GM10248 (cell line): ENCODE data around the gene PIK3AP1.
"Not testable (repeated sequence)": the region's sequence is repeated elsewhere in the genome, so short reads cannot be mapped to it uniquely, and the experiment has no call there.

ENCODE experiments used
- CTCF ChIA-PET: fragments of 300-600 bp; sonication (Branson Sonifier 250); formaldehyde crosslinking; extraction: SDS; loops from one replicate; lab custom pipeline; 2021; ENCODE audit warnings: antibody characterized with exemption; lab: Yijun Ruan, JAX
- POLR2A ChIA-PET: fragments of 350-650 bp; sonication (Branson Sonifier 250); formaldehyde crosslinking; extraction: SDS; loops from one replicate; lab custom pipeline; 2020; ENCODE audit warnings: antibody characterized with exemption; lab: Yijun Ruan, JAX
- DNase-seq: peaks from one replicate; pipeline ENCODE4 v3.0.0; 2012; ENCODE audit errors: extremely low spot score
- CTCF ChIP-seq: IDR thresholded peaks from 2 replicates; pipeline ENCODE4 v1.5.1; 2012; ENCODE audit warnings: mild to moderate bottlenecking, low read depth; ENCODE audit errors: extremely low read depth, missing control alignments, control extremely low read depth

The PIK3AP1 gene

GRCh38 chr10:96745950-96746349 lies 25.6 kb upstream of the PIK3AP1 start:
- TF ChIP-seq CTCF: no peak
- DNase-seq: no peak
- POLR2A ChIA-PET: no interaction called here
- CTCF ChIA-PET: interaction anchor here (1.2 to 1.7 kb wide), 2 partner anchors 18 to 23 kb away, joined by 3 to 4 read pairs; no protein-coding TSS in a partner anchor

- CTCF ChIA-PET: interaction anchor here (0.6 to 1.6 kb wide), 7 partner anchors 12 to 105 kb away, joined by 3 to 6 read pairs (median 3); no protein-coding TSS in a partner anchor
- peak; percentile 54 for TF ChIP-seq CTCF
- POLR2A ChIA-PET: no interaction called here
- no peak for DNase-seq
Measured at GRCh38 chr10:96743988-96744585, 23.8 kb upstream of the PIK3AP1 start.

GRCh38 chr10:96741557-96741956 lies 21.2 kb upstream of the PIK3AP1 start:
- not testable (repeated sequence) for DNase-seq
- POLR2A ChIA-PET: interaction anchor here (0.7 kb wide), 1 partner anchor 170 kb away, joined by 3 read pairs; no protein-coding TSS in a partner anchor

GRCh38 chr10:96740579-96741281 lies 20.4 kb upstream of the PIK3AP1 start:
- POLR2A ChIA-PET: interaction anchor here (0.7 kb wide), 1 partner anchor 169 kb away, joined by 3 read pairs; no protein-coding TSS in a partner anchor
- TF ChIP-seq CTCF: no peak
- no peak for DNase-seq
- CTCF ChIA-PET: interaction anchor here (1.0 to 1.5 kb wide), 6 partner anchors 8 to 99 kb away, joined by 3 to 10 read pairs (median 4); no protein-coding TSS in a partner anchor

More at GRCh38 chr10:96741557-96741956, 21.2 kb upstream of the PIK3AP1 start:
- CTCF ChIA-PET: interaction anchor here (1.3 to 1.5 kb wide), 4 partner anchors 14 to 100 kb away, joined by 3 to 10 read pairs (median 5); no protein-coding TSS in a partner anchor

- no peak for DNase-seq
- TF ChIP-seq CTCF: no peak
- POLR2A ChIA-PET: no interaction called here
- CTCF ChIA-PET: interaction anchor here (1.0 to 1.4 kb wide), 3 partner anchors 8 to 38 kb away, joined by 3 to 6 read pairs (median 3); no protein-coding TSS in a partner anchor
Measured at GRCh38 chr10:96740141-96740540, 19.8 kb upstream of the PIK3AP1 start.

- not testable (repeated sequence) for DNase-seq
- POLR2A ChIA-PET: interaction anchor here (0.6 to 1.4 kb wide), 2 partner anchors 10 to 29 kb away, joined by 3 to 13 read pairs; no protein-coding TSS in a partner anchor
- CTCF ChIA-PET: interaction anchor here (0.8 to 1.2 kb wide), 2 partner anchors 19 to 98 kb away, joined by 3 read pairs; no protein-coding TSS in a partner anchor
Measured at GRCh38 chr10:96737307-96737902, 17.1 kb upstream of the PIK3AP1 start.

GRCh38 chr10:96724621-96725020 lies 4.3 kb upstream of the PIK3AP1 start:
- CTCF ChIA-PET: interaction anchor here (0.7 to 1.8 kb wide), 2 partner anchors 14 to 19 kb away, joined by 4 to 5 read pairs; no protein-coding TSS in a partner anchor
- TF ChIP-seq CTCF: no peak
- POLR2A ChIA-PET: no interaction called here
- no peak for DNase-seq
